Chondrocyte (in vitro differentiated cells): Measurements from ENCODE around the gene RPTOR. TPM values are rescaled to one million over a fixed set of nuclear protein-coding genes. Genes with fewer than 3 reads are reported as not detected.

ENCODE experiments used
- DNase-seq: peaks from one replicate; pipeline ENCODE4 v3.0.0; 2021; ENCODE audit warnings: mixed read lengths, low spot score
- H3K27ac Mint-ChIP-seq: one replicate; pipeline ENCODE4 v1.8.0; 2021; ENCODE audit warnings: mild to moderate bottlenecking, moderate library complexity, mixed read lengths; ENCODE audit not compliant: unreplicated experiment
- H3K27me3 Mint-ChIP-seq: 2 replicates; pipeline ENCODE4 v1.8.0; 2021; ENCODE audit warnings: low read depth, mixed read lengths
- H3K36me3 Mint-ChIP-seq: 2 replicates; pipeline ENCODE4 v1.8.0; 2021; ENCODE audit warnings: low read depth, mixed read lengths
- H3K4me1 Mint-ChIP-seq: 2 replicates; pipeline ENCODE4 v1.8.0; 2021; ENCODE audit warnings: low read depth, mild to moderate bottlenecking, mixed read lengths
- H3K4me3 Mint-ChIP-seq: one replicate; pipeline ENCODE4 v1.8.0; 2021; ENCODE audit warnings: mild to moderate bottlenecking, moderate library complexity, mixed read lengths; ENCODE audit not compliant: unreplicated experiment
- H3K9me3 Mint-ChIP-seq: 2 replicates; pipeline ENCODE4 v1.8.0; 2021; ENCODE audit warnings: low read depth, mixed read lengths
- CTCF ChIP-seq: fragments of 200-600 bp; sonication (generic); IDR thresholded peaks from 2 replicates; pipeline ENCODE4 v1.5.0; 2021; ENCODE audit warnings: antibody characterized with exemption, mild to moderate bottlenecking, moderate library complexity
- total RNA-seq: library from RNA; stranded (reverse); gene quantifications from 3 replicates; pipeline ENCODE4 v1.2.1, GENCODE V29; 2021

Gene RPTOR
- total RNA-seq, 1 donor from 2014 or later = 30.9 TPM

GRCh38 chr17:80981929-80982425, 437.3 kb downstream of the RPTOR start:
- H3K9me3 Mint-ChIP-seq = no peaks in the 10 kb centered on the region
- DNase-seq = no peak
- H3K4me3 Mint-ChIP-seq = no peak overlapping the region

DNA sequence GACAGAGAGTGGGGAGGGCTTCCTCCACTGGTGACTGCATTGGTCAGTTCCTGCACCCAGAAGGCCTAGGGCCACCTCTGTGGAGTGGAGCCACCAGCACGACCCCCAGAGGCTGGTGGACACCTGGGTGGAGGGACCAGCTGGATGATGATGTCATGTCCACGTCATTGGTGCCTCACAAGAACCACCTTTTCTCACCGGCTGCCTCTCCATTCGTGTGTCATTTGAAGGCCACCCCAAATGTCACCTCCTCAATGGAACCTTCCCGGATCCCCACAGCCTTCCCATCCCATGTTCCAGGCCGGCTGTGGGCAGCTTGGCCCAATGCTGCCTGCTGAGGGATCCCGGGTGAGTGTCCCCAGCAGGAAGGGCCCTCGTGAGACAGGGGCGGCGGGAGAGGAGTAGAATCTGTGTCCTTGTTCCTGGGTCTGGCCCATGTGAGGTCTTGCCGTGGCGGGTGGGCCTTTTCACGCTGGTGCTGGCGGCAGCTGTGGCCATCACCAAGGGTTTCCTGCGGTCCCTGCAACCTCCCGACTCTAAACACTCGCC, 437.9 kb downstream of the RPTOR start:
- Mint-ChIP-seq H3K27me3 (no peaks in the 10 kb centered on the region), H3K4me3 (no peak overlapping the region), H3K36me3 (no peaks in the 10 kb centered on the region), H3K27ac (no peak overlapping the region), H3K9me3 (no peaks in the 10 kb centered on the region), H3K4me1 (peaks cover 23% of the 10 kb centered on the region)
- DNase-seq = no peak
- TF ChIP-seq CTCF = no peak

More at GRCh38 chr17:80981929-80982425, 437.3 kb downstream of the RPTOR start:
- no peak for TF ChIP-seq CTCF
- Mint-ChIP-seq H3K4me1 (peaks cover 23% of the 10 kb centered on the region), H3K36me3 (no peaks in the 10 kb centered on the region), H3K27ac (no peak overlapping the region), H3K27me3 (no peaks in the 10 kb centered on the region)

- no peak for DNase-seq
- Mint-ChIP-seq H3K27me3 (no peaks in the 10 kb centered on the region), H3K36me3 (no peaks in the 10 kb centered on the region), H3K9me3 (no peaks in the 10 kb centered on the region), H3K4me3 (no peak overlapping the region), H3K4me1 (peaks cover 23% of the 10 kb centered on the region), H3K27ac (no peak overlapping the region)
- no peak for TF ChIP-seq CTCF
Measured at GRCh38 chr17:80983545-80983944, 438.9 kb downstream of the RPTOR start.

GRCh38 chr17:80984749-80985148, 440.1 kb downstream of the RPTOR start:
- Mint-ChIP-seq H3K4me1 (peaks cover 17% of the 10 kb centered on the region), H3K27me3 (no peaks in the 10 kb centered on the region), H3K27ac (peak overlapping the region; percentile 94), H3K4me3 (no peak overlapping the region), H3K9me3 (no peaks in the 10 kb centered on the region), H3K36me3 (no peaks in the 10 kb centered on the region)
- no peak for DNase-seq
- TF ChIP-seq CTCF = peak; percentile 67

- TF ChIP-seq CTCF = no peak
- H3K4me1 Mint-ChIP-seq = peaks cover 8% of the 10 kb centered on the region
- H3K4me3 Mint-ChIP-seq = no peak overlapping the region
- H3K27me3 Mint-ChIP-seq = no peaks in the 10 kb centered on the region
- H3K27ac Mint-ChIP-seq = no peak overlapping the region
- no peak for DNase-seq
- H3K9me3 Mint-ChIP-seq = no peaks in the 10 kb centered on the region
- H3K36me3 Mint-ChIP-seq = no peaks in the 10 kb centered on the region
Measured at GRCh38 chr17:80986046-80986445, 441.4 kb downstream of the RPTOR start.
